Measurements from ENCODE around the gene FJX1.

The FJX1 gene

DNA sequence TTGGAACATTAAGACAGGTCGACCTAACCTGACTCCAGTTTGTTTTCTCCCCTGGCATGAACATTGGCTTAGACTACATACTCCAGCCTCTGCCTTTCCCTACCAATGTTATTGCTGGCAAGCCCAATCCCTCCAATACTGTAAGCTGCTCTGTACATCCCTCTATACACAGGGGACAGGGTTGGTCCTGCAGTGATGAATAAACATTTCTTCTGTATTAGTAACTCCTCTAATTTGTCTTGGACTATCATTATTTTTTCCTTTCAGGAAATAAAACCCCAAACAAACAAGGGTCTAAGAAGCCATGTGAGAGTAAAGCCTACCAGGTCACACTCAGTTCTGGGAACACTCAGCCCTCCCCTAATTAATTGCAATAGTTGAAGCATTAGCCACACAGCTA lies 35.1 kb upstream of the FJX1 start:
- intact Hi-C loops (cut with DNase I; ENCODE audit: low total_unique reads) = no loop called here
- no peak for DNase-seq

DNA sequence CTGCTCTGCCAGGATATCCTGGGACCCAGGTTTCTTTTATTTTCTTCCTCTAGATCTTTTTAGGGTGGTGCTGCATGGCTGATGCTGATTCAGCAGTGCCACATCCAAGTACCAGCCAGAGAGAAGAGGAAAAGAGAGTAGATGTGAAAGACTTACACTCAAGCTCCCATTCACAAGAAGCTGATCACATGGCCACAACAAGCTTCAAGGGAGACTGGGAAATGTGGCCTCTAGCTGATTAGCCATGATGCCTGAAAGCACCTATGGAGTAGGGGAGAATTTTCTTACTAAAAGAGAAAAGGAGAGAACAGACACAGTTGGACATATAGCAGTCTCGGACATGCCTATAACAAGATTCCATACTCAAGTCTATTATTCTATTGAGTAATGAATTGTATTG lies 34.4 kb upstream of the FJX1 start:
- H3K27ac ChIP-seq = no peak overlapping the region
- peaks cover 0 to 31% (median 9%) of the 10 kb centered on the region in 4 donors for H3K4me1 ChIP-seq
- no peak for DNase-seq
- no peaks in the 10 kb centered on the region for H3K9me3 ChIP-seq
- no peaks in the 10 kb centered on the region for H3K36me3 ChIP-seq
- TF ChIP-seq, protein P1, sequence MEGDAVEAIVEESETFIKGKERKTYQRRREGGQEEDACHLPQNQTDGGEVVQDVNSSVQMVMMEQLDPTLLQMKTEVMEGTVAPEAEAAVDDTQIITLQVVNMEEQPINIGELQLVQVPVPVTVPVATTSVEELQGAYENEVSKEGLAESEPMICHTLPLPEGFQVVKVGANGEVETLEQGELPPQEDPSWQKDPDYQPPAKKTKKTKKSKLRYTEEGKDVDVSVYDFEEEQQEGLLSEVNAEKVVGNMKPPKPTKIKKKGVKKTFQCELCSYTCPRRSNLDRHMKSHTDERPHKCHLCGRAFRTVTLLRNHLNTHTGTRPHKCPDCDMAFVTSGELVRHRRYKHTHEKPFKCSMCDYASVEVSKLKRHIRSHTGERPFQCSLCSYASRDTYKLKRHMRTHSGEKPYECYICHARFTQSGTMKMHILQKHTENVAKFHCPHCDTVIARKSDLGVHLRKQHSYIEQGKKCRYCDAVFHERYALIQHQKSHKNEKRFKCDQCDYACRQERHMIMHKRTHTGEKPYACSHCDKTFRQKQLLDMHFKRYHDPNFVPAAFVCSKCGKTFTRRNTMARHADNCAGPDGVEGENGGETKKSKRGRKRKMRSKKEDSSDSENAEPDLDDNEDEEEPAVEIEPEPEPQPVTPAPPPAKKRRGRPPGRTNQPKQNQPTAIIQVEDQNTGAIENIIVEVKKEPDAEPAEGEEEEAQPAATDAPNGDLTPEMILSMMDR (IDR thresholded peaks at IDR 0.05) = no peak
- intact Hi-C loops (cut with DNase I; ENCODE audit: low total_unique reads) = no loop called here
- no peaks in the 10 kb centered on the region for H3K27me3 ChIP-seq
- H3K4me3 ChIP-seq = no peak overlapping the region

More for the DNA sequence above, 35.1 kb upstream of the FJX1 start:
- TF ChIP-seq, protein P1 (IDR thresholded peaks at IDR 0.05) = no peak
- Histone ChIP-seq H3K4me3 (no peak overlapping the region), H3K27ac (no peak overlapping the region), H3K9me3 (no peaks in the 10 kb centered on the region), H3K36me3 (no peaks in the 10 kb centered on the region), H3K4me1 (peaks cover 0 to 31% (median 9%) of the 10 kb centered on the region in 4 donors), H3K27me3 (no peaks in the 10 kb centered on the region)

DNA sequence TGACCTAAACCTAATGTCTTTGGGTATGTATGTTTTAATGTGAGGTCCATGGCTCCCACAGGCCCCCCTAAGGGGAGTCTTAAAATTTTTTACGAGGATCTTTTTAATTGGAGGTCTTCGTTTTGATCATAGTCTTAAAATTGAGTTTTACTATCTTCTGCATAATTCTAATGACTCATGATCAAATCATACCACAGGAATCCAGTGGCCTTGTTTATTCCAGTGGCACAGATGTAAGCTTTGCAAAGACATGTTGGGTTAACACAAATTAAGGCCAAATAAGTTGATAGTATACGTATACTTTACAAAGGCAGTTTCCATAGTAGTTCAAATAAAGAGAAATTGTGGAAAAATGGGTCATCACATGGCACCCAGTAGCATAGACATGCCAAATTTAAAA lies 33.9 kb upstream of the FJX1 start:
- no peak for DNase-seq
- H3K4me3 ChIP-seq = no peak overlapping the region
- TF ChIP-seq, protein P1 (IDR thresholded peaks at IDR 0.05) = no peak
- H3K36me3 ChIP-seq = no peaks in the 10 kb centered on the region
- H3K4me1 ChIP-seq = peaks cover 0 to 31% (median 9%) of the 10 kb centered on the region in 4 donors
- intact Hi-C loops (cut with DNase I; ENCODE audit: low total_unique reads) = no loop called here
- H3K27me3 ChIP-seq = no peaks in the 10 kb centered on the region
- no peaks in the 10 kb centered on the region for H3K9me3 ChIP-seq
- H3K27ac ChIP-seq = no peak overlapping the region

GRCh38 chr11:35585416-35585815 lies 32.8 kb upstream of the FJX1 start:
- Histone ChIP-seq H3K27ac (no peak overlapping the region), H3K36me3 (no peaks in the 10 kb centered on the region), H3K4me1 (peaks cover 0 to 31% (median 9%) of the 10 kb centered on the region in 4 donors), H3K9me3 (no peaks in the 10 kb centered on the region), H3K4me3 (no peak overlapping the region), H3K27me3 (no peaks in the 10 kb centered on the region)
- intact Hi-C loops (cut with DNase I; ENCODE audit: low total_unique reads) = no loop called here
- TF ChIP-seq, protein P1 (IDR thresholded peaks at IDR 0.05) = no peak
- DNase-seq = no peak

DNA sequence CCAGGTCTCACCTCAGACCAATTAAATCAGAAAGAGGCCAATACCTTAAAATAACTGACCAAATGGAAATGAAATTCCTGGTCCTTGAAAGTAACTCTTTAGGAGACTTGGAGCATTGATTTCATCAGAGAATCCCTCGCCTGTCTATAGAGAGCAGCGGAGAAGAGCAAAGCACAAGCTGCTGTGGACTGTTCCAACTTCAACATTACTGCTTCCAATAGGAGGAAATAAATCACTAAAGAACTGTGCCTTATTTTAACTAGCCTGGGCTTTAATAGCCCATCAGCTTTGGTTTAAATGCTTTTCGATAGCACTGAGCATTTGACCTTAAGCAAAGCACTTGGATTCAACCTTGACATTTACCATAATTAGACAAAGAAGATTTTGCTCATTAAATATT lies 32.0 kb upstream of the FJX1 start:
- TF ChIP-seq, protein P1 (IDR thresholded peaks at IDR 0.05) = no peak
- intact Hi-C loops (cut with DNase I; ENCODE audit: low total_unique reads) = no loop called here
- Histone ChIP-seq H3K27me3 (no peaks in the 10 kb centered on the region), H3K36me3 (no peaks in the 10 kb centered on the region), H3K27ac (no peak overlapping the region), H3K4me1 (peaks cover 0 to 31% (median 9%) of the 10 kb centered on the region in 4 donors), H3K4me3 (no peak overlapping the region), H3K9me3 (no peaks in the 10 kb centered on the region)
- DNase-seq = no peak

- Histone ChIP-seq H3K27ac (no peak overlapping the region), H3K4me1 (peaks cover 0 to 25% (median 8%) of the 10 kb centered on the region in 4 donors), H3K4me3 (no peak overlapping the region), H3K36me3 (no peaks in the 10 kb centered on the region), H3K27me3 (no peaks in the 10 kb centered on the region), H3K9me3 (no peaks in the 10 kb centered on the region)
- intact Hi-C loops (cut with DNase I; ENCODE audit: low total_unique reads) = no loop called here
- TF ChIP-seq, protein P1 (IDR thresholded peaks at IDR 0.05) = no peak
- no peak for DNase-seq
Measured at GRCh38 chr11:35587972-35588371, 30.3 kb upstream of the FJX1 start.
